BLaER1 treated with 17β-estradiol and CSF1 and Interleukin-3, amounts not matched to agents 10 nM and 100 nM (cell line): ENCODE results near the gene EVL.

Source experiments
- H3K27ac ChIP-seq, 11 experiments: shearing (Covaris generic); formaldehyde crosslinking; 2 replicates each; pipeline ENCODE4 v1.8.1; 2022
- H3K27me3 ChIP-seq, 11 experiments: shearing (Covaris generic); formaldehyde crosslinking; 2 replicates each; pipeline ENCODE4 v1.8.1; 2022
- H3K36me3 ChIP-seq, 11 experiments: shearing (Covaris generic); formaldehyde crosslinking; 2 replicates each; pipeline ENCODE4 v1.8.1; 2022
- H3K4me1 ChIP-seq, 10 experiments: shearing (Covaris generic); formaldehyde crosslinking; 2 replicates each; pipeline ENCODE4 v1.8.1; 2022
- H3K4me2 ChIP-seq, 11 experiments: shearing (Covaris generic); formaldehyde crosslinking; 2 replicates each; pipeline ENCODE4 v1.8.1; 2022
- H3K4me3 ChIP-seq, 10 experiments: shearing (Covaris generic); formaldehyde crosslinking; 2 replicates each; pipeline ENCODE4 v1.8.1; 2022
- H3K9ac ChIP-seq, 11 experiments: shearing (Covaris generic); formaldehyde crosslinking; 2 replicates each; pipeline ENCODE4 v1.8.1; 2022
- H3K9me3 ChIP-seq, 11 experiments: shearing (Covaris generic); formaldehyde crosslinking; replicated peaks in 1 of 11; 2 replicates each; pipeline ENCODE4 v1.8.1; 2022
- H4K20me1 ChIP-seq, 11 experiments: shearing (Covaris generic); formaldehyde crosslinking; 2 replicates each; pipeline ENCODE4 v1.8.1; 2022
- Cebpa-rat ChIP-seq, 11 experiments: shearing (Covaris generic); IDR thresholded peaks; 2 replicates each; pipeline ENCODE4 v1.8.1; 2022

Gene EVL

GRCh38 chr14:100191584-100192249 is 126.5 kb downstream of the EVL start:
- Histone ChIP-seq H3K4me1 (peaks cover 12 to 22% (median 19%) of the 10 kb centered on the region in 10 experiments), H3K36me3 (no peaks in the 10 kb centered on the region), H3K4me2 (peak overlapping the region; percentile 77 to 93 (median 90)), H3K9ac (peak overlapping the region in 9 of 11 experiments; percentile 80 to 91 (median 88); a peak in 17 of 22 replicates), H4K20me1 (no peaks in the 10 kb centered on the region), H3K27ac (peak overlapping the region; percentile 83 to 96 (median 92); a peak in 20 of 22 replicates), H3K9me3 (0 out of 22 replicates have a peak, but pooled peaks cover 0 to 4% (median 0%) of the 10 kb centered on the region in 11 experiments), H3K27me3 (no peaks in the 10 kb centered on the region), H3K4me3 (peak overlapping the region in 3 of 10 experiments; percentile 41 to 64 (median 61); a peak in 2 of 20 replicates)
- TF ChIP-seq Cebpa-rat (IDR thresholded peaks at IDR 0.05), result no peak

GRCh38 chr14:100192250-100192671 is 127.0 kb downstream of the EVL start:
- TF ChIP-seq Cebpa-rat (IDR thresholded peaks at IDR 0.05), result no peak
- H3K9ac ChIP-seq, result peak overlapping the region; percentile 80 to 91 (median 88)

GRCh38 chr14:100192672-100193416 is 127.6 kb downstream of the EVL start:
- Histone ChIP-seq H3K36me3 (no peaks in the 10 kb centered on the region), H4K20me1 (no peaks in the 10 kb centered on the region), H3K4me3 (peak overlapping the region; percentile 41 to 68 (median 56)), H3K4me1 (peaks cover 12 to 22% (median 19%) of the 10 kb centered on the region in 10 experiments), H3K27ac (peak overlapping the region; percentile 83 to 96 (median 92)), H3K27me3 (no peaks in the 10 kb centered on the region), H3K9ac (peak overlapping the region; percentile 80 to 91 (median 88)), H3K9me3 (0 out of 22 replicates have a peak, but pooled peaks cover 0 to 4% (median 0%) of the 10 kb centered on the region in 11 experiments), H3K4me2 (peak overlapping the region; percentile 77 to 93 (median 90))
- TF ChIP-seq Cebpa-rat (IDR thresholded peaks at IDR 0.05), result no peak

More at GRCh38 chr14:100192250-100192671, 127.0 kb downstream of the EVL start:
- Histone ChIP-seq H3K4me3 (peak overlapping the region; percentile 41 to 64 (median 52)), H3K27me3 (no peaks in the 10 kb centered on the region), H3K4me2 (peak overlapping the region; percentile 77 to 93 (median 90)), H3K27ac (peak overlapping the region; percentile 83 to 96 (median 92)), H4K20me1 (no peaks in the 10 kb centered on the region), H3K9me3 (0 out of 22 replicates have a peak, but pooled peaks cover 0 to 4% (median 0%) of the 10 kb centered on the region in 11 experiments), H3K4me1 (peaks cover 12 to 22% (median 19%) of the 10 kb centered on the region in 10 experiments), H3K36me3 (no peaks in the 10 kb centered on the region)
